ENCODE measurements around the gene CDADC1. TPM values are rescaled to one million over a fixed set of nuclear protein-coding genes. Genes with fewer than 3 reads are reported as not detected.

The CDADC1 gene
- total RNA-seq, 1 donor from 2014 or later = 9.2 TPM

GRCh38 chr13:49259586-49259985 is 11.9 kb downstream of the CDADC1 start:
- Mint-ChIP-seq H3K4me1 (no peaks in the 10 kb centered on the region), H3K4me3 (no peak overlapping the region), H3K27ac (no peak overlapping the region), H3K27me3 (ENCODE audit: low read depth) (no peaks in the 10 kb centered on the region), H3K36me3 (peaks cover 37% of the 10 kb centered on the region), H3K9me3 (no peaks in the 10 kb centered on the region)
- DNase-seq (ENCODE audit: low spot score in 2 of 2, unreplicated experiment in 2 of 2) = no peak
- no peak for TF ChIP-seq CTCF (IDR thresholded peaks at IDR 0.05; ENCODE audit: unreplicated experiment)

GRCh38 chr13:49262634-49263033 is 14.9 kb downstream of the CDADC1 start:
- peaks cover 15% of the 10 kb centered on the region for H3K36me3 Mint-ChIP-seq
- no peak overlapping the region for H3K4me3 Mint-ChIP-seq
- H3K27me3 Mint-ChIP-seq (ENCODE audit: low read depth) = no peaks in the 10 kb centered on the region
- H3K27ac Mint-ChIP-seq = no peak overlapping the region
- DNase-seq (ENCODE audit: low spot score in 2 of 2, unreplicated experiment in 2 of 2) = no peak
- H3K9me3 Mint-ChIP-seq = no peaks in the 10 kb centered on the region
- no peak for TF ChIP-seq CTCF (IDR thresholded peaks at IDR 0.05; ENCODE audit: unreplicated experiment)
- H3K4me1 Mint-ChIP-seq = no peaks in the 10 kb centered on the region

- Mint-ChIP-seq H3K27ac (no peak overlapping the region), H3K4me1 (no peaks in the 10 kb centered on the region), H3K4me3 (no peak overlapping the region), H3K9me3 (no peaks in the 10 kb centered on the region), H3K36me3 (peaks cover 8% of the 10 kb centered on the region), H3K27me3 (ENCODE audit: low read depth) (no peaks in the 10 kb centered on the region)
- DNase-seq (ENCODE audit: low spot score in 2 of 2, unreplicated experiment in 2 of 2) = no peak
- TF ChIP-seq CTCF (IDR thresholded peaks at IDR 0.05; ENCODE audit: unreplicated experiment) = no peak
Observed at GRCh38 chr13:49265822-49266221, 18.1 kb downstream of the CDADC1 start.

- TF ChIP-seq CTCF (IDR thresholded peaks at IDR 0.05; ENCODE audit: unreplicated experiment) = no peak
- no peaks in the 10 kb centered on the region for H3K9me3 Mint-ChIP-seq
- H3K27ac Mint-ChIP-seq = no peak overlapping the region
- H3K36me3 Mint-ChIP-seq = no peaks in the 10 kb centered on the region
- no peaks in the 10 kb centered on the region for H3K27me3 Mint-ChIP-seq (ENCODE audit: low read depth)
- no peak for DNase-seq (ENCODE audit: low spot score in 2 of 2, unreplicated experiment in 2 of 2)
- H3K4me3 Mint-ChIP-seq = no peak overlapping the region
- H3K4me1 Mint-ChIP-seq = no peaks in the 10 kb centered on the region
Observed at GRCh38 chr13:49271264-49271663, 23.5 kb downstream of the CDADC1 start.

- H3K4me1 Mint-ChIP-seq = no peaks in the 10 kb centered on the region
- no peak for DNase-seq (ENCODE audit: low spot score in 2 of 2, unreplicated experiment in 2 of 2)
- no peak overlapping the region for H3K4me3 Mint-ChIP-seq
Observed at GRCh38 chr13:49272296-49272695, 24.6 kb downstream of the CDADC1 start.

More at GRCh38 chr13:49272296-49272695, 24.6 kb downstream of the CDADC1 start:
- no peaks in the 10 kb centered on the region for H3K36me3 Mint-ChIP-seq
- TF ChIP-seq CTCF (IDR thresholded peaks at IDR 0.05; ENCODE audit: unreplicated experiment) = no peak
- no peak overlapping the region for H3K27ac Mint-ChIP-seq
- H3K27me3 Mint-ChIP-seq (ENCODE audit: low read depth) = no peaks in the 10 kb centered on the region
- H3K9me3 Mint-ChIP-seq = no peaks in the 10 kb centered on the region
